SK-N-SH treated with all-trans-retinoic acid at 6 μM for 48 hours (cell line): ENCODE data around the gene NDUFA8.

Source experiments
- OSR1 ChIP-seq: fragments of 250-450 bp; sonication (Bioruptor Pico); IDR thresholded peaks from 2 replicates; pipeline ENCODE4 v1.8.0; 2022; ENCODE audit warnings: moderate library complexity, mild to moderate bottlenecking, inconsistent platforms
- ZC3H10 ChIP-seq: fragments of 250-450 bp; sonication (Bioruptor Pico); IDR thresholded peaks from 2 replicates; pipeline ENCODE4 v1.5.1; 2021; ENCODE audit warnings: mild to moderate bottlenecking, moderate library complexity
- ZFP3 ChIP-seq: fragments of 250-450 bp; sonication (Bioruptor Pico); IDR thresholded peaks from 2 replicates; pipeline ENCODE4 v1.5.0; 2020; ENCODE audit warnings: mild to moderate bottlenecking, moderate library complexity
- TF ChIP-seq, protein P1 (sequence below): fragments of 250-450 bp; sonication (Bioruptor Pico); IDR thresholded peaks from 2 replicates; pipeline ENCODE4 v1.8.0; 2020; ENCODE audit warnings: mild to moderate bottlenecking, moderate library complexity, borderline replicate concordance
- TF ChIP-seq, protein P2 (sequence below): fragments of 250-450 bp; sonication (Bioruptor Pico); IDR thresholded peaks from 2 replicates; pipeline ENCODE4 v1.5.0; 2020; ENCODE audit warnings: mild to moderate bottlenecking, moderate library complexity

DNA sequence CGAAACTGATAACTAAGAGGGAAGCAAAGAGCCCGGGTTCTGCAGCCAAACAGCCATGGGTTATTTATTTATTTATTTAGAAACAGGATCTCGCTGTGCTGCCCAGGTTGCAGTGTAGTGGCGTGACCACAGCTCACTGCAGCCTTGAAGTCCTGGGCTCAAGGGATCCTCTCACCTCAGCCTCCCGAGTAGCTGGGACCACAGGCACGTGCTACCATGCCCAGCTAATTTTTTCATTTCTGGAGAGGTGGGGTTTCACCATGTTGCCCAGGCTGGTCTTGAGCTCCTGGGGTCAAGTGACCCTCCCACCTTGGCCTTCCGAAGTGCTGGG lies 24.1 kb downstream of the NDUFA8 start:
- TF ChIP-seq, protein P1, sequence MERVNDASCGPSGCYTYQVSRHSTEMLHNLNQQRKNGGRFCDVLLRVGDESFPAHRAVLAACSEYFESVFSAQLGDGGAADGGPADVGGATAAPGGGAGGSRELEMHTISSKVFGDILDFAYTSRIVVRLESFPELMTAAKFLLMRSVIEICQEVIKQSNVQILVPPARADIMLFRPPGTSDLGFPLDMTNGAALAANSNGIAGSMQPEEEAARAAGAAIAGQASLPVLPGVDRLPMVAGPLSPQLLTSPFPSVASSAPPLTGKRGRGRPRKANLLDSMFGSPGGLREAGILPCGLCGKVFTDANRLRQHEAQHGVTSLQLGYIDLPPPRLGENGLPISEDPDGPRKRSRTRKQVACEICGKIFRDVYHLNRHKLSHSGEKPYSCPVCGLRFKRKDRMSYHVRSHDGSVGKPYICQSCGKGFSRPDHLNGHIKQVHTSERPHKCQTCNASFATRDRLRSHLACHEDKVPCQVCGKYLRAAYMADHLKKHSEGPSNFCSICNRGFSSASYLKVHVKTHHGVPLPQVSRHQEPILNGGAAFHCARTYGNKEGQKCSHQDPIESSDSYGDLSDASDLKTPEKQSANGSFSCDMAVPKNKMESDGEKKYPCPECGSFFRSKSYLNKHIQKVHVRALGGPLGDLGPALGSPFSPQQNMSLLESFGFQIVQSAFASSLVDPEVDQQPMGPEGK (CRISPR knock-in tag): no peak
- no peak for TF ChIP-seq ZC3H10 (CRISPR knock-in tag)
- TF ChIP-seq OSR1: no peak
- no peak for TF ChIP-seq ZFP3 (CRISPR knock-in tag)
- TF ChIP-seq, protein P2, sequence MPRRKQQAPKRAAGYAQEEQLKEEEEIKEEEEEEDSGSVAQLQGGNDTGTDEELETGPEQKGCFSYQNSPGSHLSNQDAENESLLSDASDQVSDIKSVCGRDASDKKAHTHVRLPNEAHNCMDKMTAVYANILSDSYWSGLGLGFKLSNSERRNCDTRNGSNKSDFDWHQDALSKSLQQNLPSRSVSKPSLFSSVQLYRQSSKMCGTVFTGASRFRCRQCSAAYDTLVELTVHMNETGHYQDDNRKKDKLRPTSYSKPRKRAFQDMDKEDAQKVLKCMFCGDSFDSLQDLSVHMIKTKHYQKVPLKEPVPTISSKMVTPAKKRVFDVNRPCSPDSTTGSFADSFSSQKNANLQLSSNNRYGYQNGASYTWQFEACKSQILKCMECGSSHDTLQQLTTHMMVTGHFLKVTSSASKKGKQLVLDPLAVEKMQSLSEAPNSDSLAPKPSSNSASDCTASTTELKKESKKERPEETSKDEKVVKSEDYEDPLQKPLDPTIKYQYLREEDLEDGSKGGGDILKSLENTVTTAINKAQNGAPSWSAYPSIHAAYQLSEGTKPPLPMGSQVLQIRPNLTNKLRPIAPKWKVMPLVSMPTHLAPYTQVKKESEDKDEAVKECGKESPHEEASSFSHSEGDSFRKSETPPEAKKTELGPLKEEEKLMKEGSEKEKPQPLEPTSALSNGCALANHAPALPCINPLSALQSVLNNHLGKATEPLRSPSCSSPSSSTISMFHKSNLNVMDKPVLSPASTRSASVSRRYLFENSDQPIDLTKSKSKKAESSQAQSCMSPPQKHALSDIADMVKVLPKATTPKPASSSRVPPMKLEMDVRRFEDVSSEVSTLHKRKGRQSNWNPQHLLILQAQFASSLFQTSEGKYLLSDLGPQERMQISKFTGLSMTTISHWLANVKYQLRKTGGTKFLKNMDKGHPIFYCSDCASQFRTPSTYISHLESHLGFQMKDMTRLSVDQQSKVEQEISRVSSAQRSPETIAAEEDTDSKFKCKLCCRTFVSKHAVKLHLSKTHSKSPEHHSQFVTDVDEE (CRISPR knock-in tag): no peak
